ENCODE results near the gene ARL2.

- TF ChIP-seq POLR2A (IDR thresholded peaks at IDR 0.05) (no peak), CTCF (IDR thresholded peaks at IDR 0.05 in 4 of 5, conservative IDR thresholded peaks at IDR 0.05 in 1 of 5) (no peak)
Observed at GRCh38 chr11:65067446-65067845, 53.5 kb downstream of the ARL2 start.
